SK-N-SH (cell line): ENCODE measurements around the gene SYNE3. TPM values are rescaled to one million over a fixed set of nuclear protein-coding genes. Genes with fewer than 3 reads are reported as not detected.

Experiments used
- CTCF ChIA-PET: fragments of 300-600, 350-600 bp; formaldehyde crosslinking; extraction: SDS; loops from one replicate; lab custom pipeline; 2021; lab: Yijun Ruan, JAX
- POLR2A ChIA-PET: fragments of 350-600 bp; sonication (Branson Sonifier 250); formaldehyde crosslinking; extraction: SDS; loops from one replicate; lab custom pipeline; 2020; ENCODE audit warnings: antibody characterized with exemption, inconsistent platforms; lab: Yijun Ruan, JAX
- DNase-seq: peaks from one replicate; pipeline ENCODE4 v3.0.0; 2012
- H2AFZ ChIP-seq: fragments of 200-600 bp; sonication (generic); 2 replicates; pipeline ENCODE4 v1.8.1; 2016; ENCODE audit warnings: antibody characterized with exemption, mild to moderate bottlenecking, low read depth
- H3F3A ChIP-seq: fragments of 200-600 bp; sonication (generic); replicated peaks from 2 replicates; pipeline ENCODE3; 2016; ENCODE audit warnings: antibody characterized with exemption, mild to moderate bottlenecking; ENCODE audit not compliant: insufficient read depth
- H3K27ac ChIP-seq, 2 experiments: fragments of 200-500 bp in 1 of 2; fragments of 200-600 bp in 1 of 2; sonication (Bioruptor generic) in 1 of 2; sonication (generic), shearing (Covaris generic) in 1 of 2; 2 replicates each; pipeline versions ENCODE4 v1.5.1 to v1.6.1; 2014 to 2016; ENCODE audit warnings: low read depth in 2 of 2, inconsistent platforms in 1 of 2, low read length in 1 of 2, mild to moderate bottlenecking in 1 of 2, mixed read lengths in 1 of 2
- H3K27me3 ChIP-seq: fragments of 200-600 bp; sonication (generic), shearing (Covaris generic); 2 replicates; pipeline ENCODE4 v1.6.1; 2016; ENCODE audit warnings: mixed run types; ENCODE audit not compliant: insufficient read depth
- H3K36me3 ChIP-seq, 2 experiments: fragments of 200-500 bp in 1 of 2; fragments of 200-600 bp in 1 of 2; sonication (Bioruptor generic) in 1 of 2; sonication (generic) in 1 of 2; replicated peaks in 1 of 2; 2 replicates each; pipeline versions ENCODE3 to v1.5.1; 2014 to 2016; ENCODE audit warnings: low read length in 1 of 2, mild to moderate bottlenecking in 1 of 2; ENCODE audit not compliant: insufficient read depth in 2 of 2, control insufficient read depth in 1 of 2
- H3K4me1 ChIP-seq, 2 experiments: fragments of 200-500 bp in 1 of 2; fragments of 200-600 bp in 1 of 2; sonication (Bioruptor generic) in 1 of 2; sonication (generic), shearing (Covaris generic) in 1 of 2; 2 replicates each; pipeline versions ENCODE4 v1.5.1 to v1.6.1; 2014 to 2016; ENCODE audit warnings: low read depth in 1 of 2, low read length in 1 of 2, mixed run types in 1 of 2; ENCODE audit not compliant: insufficient read depth in 2 of 2, control insufficient read depth in 1 of 2
- H3K4me2 ChIP-seq: fragments of 200-600 bp; sonication (generic), shearing (Covaris generic); 2 replicates; pipeline ENCODE4 v1.6.1; 2017; ENCODE audit warnings: mixed run types
- H3K4me3 ChIP-seq, 2 experiments: fragments of 200-500 bp in 1 of 2; fragments of 200-600 bp in 1 of 2; sonication (Bioruptor generic) in 1 of 2; sonication (generic), shearing (Covaris generic) in 1 of 2; 2 replicates each; pipeline versions ENCODE4 v1.5.1 to v1.8.1; 2014 to 2016; ENCODE audit warnings: low read depth in 2 of 2, inconsistent platforms in 1 of 2, low read length in 1 of 2, mild to moderate bottlenecking in 1 of 2, mixed read lengths in 1 of 2, moderate library complexity in 1 of 2
- H3K79me2 ChIP-seq: fragments of 200-600 bp; sonication (generic); 2 replicates; pipeline ENCODE4 v1.8.1; 2017; ENCODE audit warnings: mild to moderate bottlenecking; ENCODE audit not compliant: insufficient read depth
- H3K9ac ChIP-seq: fragments of 200-600 bp; sonication (generic); 2 replicates; pipeline ENCODE4 v1.6.1; 2017; ENCODE audit warnings: mixed run types
- H3K9me2 ChIP-seq: fragments of 200-600 bp; sonication (generic); 2 replicates; pipeline ENCODE4 v1.6.1; 2017; ENCODE audit warnings: mixed run types
- H3K9me3 ChIP-seq: fragments of 200-600 bp; sonication (generic); 2 replicates; pipeline ENCODE4 v1.6.1; 2017; ENCODE audit warnings: mixed run types, mild to moderate bottlenecking, moderate library complexity
- H4K20me1 ChIP-seq: fragments of 200-600 bp; sonication (generic); 2 replicates; pipeline ENCODE4 v1.6.1; 2017; ENCODE audit warnings: mild to moderate bottlenecking, mixed run types; ENCODE audit not compliant: insufficient read depth
- EZH2phosphoT487 ChIP-seq: fragments of 200-600 bp; sonication (generic); IDR thresholded peaks from 2 replicates; pipeline ENCODE4 v1.6.1; 2017; ENCODE audit warnings: low read depth, mixed run types, mild to moderate bottlenecking, antibody characterized with exemption, moderate library complexity, borderline replicate concordance
- FOXJ3 ChIP-seq: sonication (generic); formaldehyde crosslinking; IDR thresholded peaks from 2 replicates; pipeline ENCODE4 v1.5.1; 2020; ENCODE audit warnings: mild to moderate bottlenecking, missing genetic modification reagents
- MEF2A ChIP-seq: IDR thresholded peaks from 2 replicates; pipeline ENCODE4 v1.4.0; 2012; ENCODE audit warnings: low read depth, borderline replicate concordance
- RAD21 ChIP-seq: IDR thresholded peaks from 2 replicates; pipeline ENCODE4 v1.6.1; 2012; ENCODE audit warnings: mild to moderate bottlenecking, low read length
- RCOR1 ChIP-seq: fragments of 150-350 bp; IDR thresholded peaks from 2 replicates; pipeline ENCODE4 v1.6.1; 2017; ENCODE audit warnings: antibody characterized with exemption, low read length
- RXRA ChIP-seq: IDR thresholded peaks from 2 replicates; pipeline ENCODE4 v1.4.0; 2012; ENCODE audit warnings: low read depth, mild to moderate bottlenecking, borderline replicate concordance
- TAF1 ChIP-seq: IDR thresholded peaks from 2 replicates; pipeline ENCODE4 v1.6.1; 2012; ENCODE audit warnings: low read depth, mild to moderate bottlenecking, low read length, moderate library complexity, borderline replicate concordance
- WGBS: methylation state at CpG from one replicate; pipeline ENCODE4 v1.1.6; 2017; ENCODE audit warnings: low lambda C conversion rate; 5-methylcytosine and 5-hydroxymethylcytosine counted together
- polyA plus RNA-seq, 3 experiments: library from polyadenylated mRNA; depleted of rRNA; stranded (reverse); fragments of >200 nt; gene quantifications; 2 replicates each; pipeline ENCODE4 v1.2.3, GENCODE V29; 2012
- TF ChIP-seq, protein P1 (sequence below): IDR thresholded peaks from 2 replicates; pipeline ENCODE4 v1.4.0; 2012; ENCODE audit warnings: low read depth, borderline replicate concordance
- TF ChIP-seq, protein P2 (sequence below): IDR thresholded peaks from 2 replicates; pipeline ENCODE4 v1.6.1; 2012; ENCODE audit warnings: mild to moderate bottlenecking, low read depth, low read length, moderate library complexity

SYNE3 gene
- polyA plus RNA-seq, 1 of the 3 experiments (the other 2 are of a cell fraction), result 2.0 TPM

DNA sequence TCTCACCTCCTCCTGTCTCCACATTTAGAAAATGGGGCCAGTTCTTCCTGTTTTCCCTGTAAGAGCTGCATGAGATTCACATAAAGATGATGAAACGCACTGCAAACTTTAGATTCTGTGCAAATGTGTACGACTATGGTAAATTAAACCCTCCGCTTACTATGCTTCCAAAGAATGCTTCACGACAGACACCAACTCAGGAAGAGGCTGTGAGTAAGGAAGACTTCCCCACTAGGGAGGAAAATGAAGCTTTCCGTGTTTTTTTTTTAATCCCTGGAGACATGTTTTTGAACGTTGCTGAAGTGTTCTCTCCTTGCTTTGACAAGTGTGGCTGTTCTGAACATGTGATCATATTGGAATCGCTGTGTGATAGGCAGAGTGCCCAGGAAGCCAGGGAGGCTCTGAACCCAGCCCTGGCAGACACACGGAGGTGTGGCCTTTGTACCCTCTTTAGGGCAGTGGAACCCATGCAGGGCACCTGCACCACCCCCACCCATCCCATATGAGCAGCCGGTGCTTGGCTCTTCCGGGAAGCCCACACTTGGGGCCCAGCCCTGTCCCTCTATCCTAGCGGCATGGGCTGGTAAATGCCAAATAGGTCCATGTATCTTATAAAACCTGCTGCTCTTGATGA is 7.5 kb upstream of the SYNE3 start:
- Histone ChIP-seq H3F3A (peaks cover 24% of the 10 kb centered on the region), H3K9me3 (no peaks in the 10 kb centered on the region), H3K27me3 (no peaks in the 10 kb centered on the region), H3K4me1 (peaks cover 15 to 40% of the 10 kb centered on the region in 2 experiments), H3K79me2 (peaks cover 10% of the 10 kb centered on the region), H3K36me3 (no peaks in the 10 kb centered on the region), H3K9ac (peak overlapping the region; percentile 14; the same call in 1 of the 2 replicates), H3K27ac (peak overlapping the region in 1 of 2 experiments; percentile 49; a peak in 2 of 4 replicates), H3K4me2 (peak overlapping the region; percentile 38; the same call in 1 of the 2 replicates), H2AFZ (peak overlapping the region; percentile 51; the same call in 1 of the 2 replicates), H3K4me3 (no peak overlapping the region), H3K9me2 (no peaks in the 10 kb centered on the region), H4K20me1 (no peaks in the 10 kb centered on the region)
- WGBS, result 70% methylated on average over 10 of the region's 11 CpGs
- POLR2A ChIA-PET, result no interaction called here
- TF ChIP-seq EZH2phosphoT487 (no peak), RCOR1 (no peak), TAF1 (no peak), FOXJ3 (CRISPR knock-in tag) (no peak), RAD21 (no peak), RXRA (no peak), MEF2A (no peak)
- TF ChIP-seq, protein P1, sequence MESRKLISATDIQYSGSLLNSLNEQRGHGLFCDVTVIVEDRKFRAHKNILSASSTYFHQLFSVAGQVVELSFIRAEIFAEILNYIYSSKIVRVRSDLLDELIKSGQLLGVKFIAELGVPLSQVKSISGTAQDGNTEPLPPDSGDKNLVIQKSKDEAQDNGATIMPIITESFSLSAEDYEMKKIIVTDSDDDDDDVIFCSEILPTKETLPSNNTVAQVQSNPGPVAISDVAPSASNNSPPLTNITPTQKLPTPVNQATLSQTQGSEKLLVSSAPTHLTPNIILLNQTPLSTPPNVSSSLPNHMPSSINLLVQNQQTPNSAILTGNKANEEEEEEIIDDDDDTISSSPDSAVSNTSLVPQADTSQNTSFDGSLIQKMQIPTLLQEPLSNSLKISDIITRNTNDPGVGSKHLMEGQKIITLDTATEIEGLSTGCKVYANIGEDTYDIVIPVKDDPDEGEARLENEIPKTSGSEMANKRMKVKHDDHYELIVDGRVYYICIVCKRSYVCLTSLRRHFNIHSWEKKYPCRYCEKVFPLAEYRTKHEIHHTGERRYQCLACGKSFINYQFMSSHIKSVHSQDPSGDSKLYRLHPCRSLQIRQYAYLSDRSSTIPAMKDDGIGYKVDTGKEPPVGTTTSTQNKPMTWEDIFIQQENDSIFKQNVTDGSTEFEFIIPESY, result no peak
- TF ChIP-seq, protein P2, sequence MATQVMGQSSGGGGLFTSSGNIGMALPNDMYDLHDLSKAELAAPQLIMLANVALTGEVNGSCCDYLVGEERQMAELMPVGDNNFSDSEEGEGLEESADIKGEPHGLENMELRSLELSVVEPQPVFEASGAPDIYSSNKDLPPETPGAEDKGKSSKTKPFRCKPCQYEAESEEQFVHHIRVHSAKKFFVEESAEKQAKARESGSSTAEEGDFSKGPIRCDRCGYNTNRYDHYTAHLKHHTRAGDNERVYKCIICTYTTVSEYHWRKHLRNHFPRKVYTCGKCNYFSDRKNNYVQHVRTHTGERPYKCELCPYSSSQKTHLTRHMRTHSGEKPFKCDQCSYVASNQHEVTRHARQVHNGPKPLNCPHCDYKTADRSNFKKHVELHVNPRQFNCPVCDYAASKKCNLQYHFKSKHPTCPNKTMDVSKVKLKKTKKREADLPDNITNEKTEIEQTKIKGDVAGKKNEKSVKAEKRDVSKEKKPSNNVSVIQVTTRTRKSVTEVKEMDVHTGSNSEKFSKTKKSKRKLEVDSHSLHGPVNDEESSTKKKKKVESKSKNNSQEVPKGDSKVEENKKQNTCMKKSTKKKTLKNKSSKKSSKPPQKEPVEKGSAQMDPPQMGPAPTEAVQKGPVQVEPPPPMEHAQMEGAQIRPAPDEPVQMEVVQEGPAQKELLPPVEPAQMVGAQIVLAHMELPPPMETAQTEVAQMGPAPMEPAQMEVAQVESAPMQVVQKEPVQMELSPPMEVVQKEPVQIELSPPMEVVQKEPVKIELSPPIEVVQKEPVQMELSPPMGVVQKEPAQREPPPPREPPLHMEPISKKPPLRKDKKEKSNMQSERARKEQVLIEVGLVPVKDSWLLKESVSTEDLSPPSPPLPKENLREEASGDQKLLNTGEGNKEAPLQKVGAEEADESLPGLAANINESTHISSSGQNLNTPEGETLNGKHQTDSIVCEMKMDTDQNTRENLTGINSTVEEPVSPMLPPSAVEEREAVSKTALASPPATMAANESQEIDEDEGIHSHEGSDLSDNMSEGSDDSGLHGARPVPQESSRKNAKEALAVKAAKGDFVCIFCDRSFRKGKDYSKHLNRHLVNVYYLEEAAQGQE, result no peak
- CTCF ChIA-PET, result interaction anchor here (1.0 to 15.5 kb wide), 2 partner anchors 80 to 252 kb away, joined by 3 to 254 read pairs; no protein-coding TSS in a partner anchor
- no peak for DNase-seq
